Skeletal muscle tissue (tissue), 4 donors: ENCODE data around the gene ASIC2. TPM values are rescaled to one million over a fixed set of nuclear protein-coding genes. Genes with fewer than 3 reads are reported as not detected.

Experiments used
- H3K27ac ChIP-seq: one replicate; pipeline ENCODE4 v1.7.0; 2013; ENCODE audit warnings: mild to moderate bottlenecking, low read depth, low read length, inconsistent platforms
- H3K27me3 ChIP-seq, 3 donors: one replicate each; pipeline ENCODE4 v1.7.0; 2013; ENCODE audit warnings: low read length in 3 of 3; ENCODE audit not compliant: control insufficient read depth in 3 of 3, insufficient read depth in 3 of 3
- H3K36me3 ChIP-seq, 3 donors: one replicate each; pipeline ENCODE4 v1.7.0; 2013; ENCODE audit warnings: low read length in 3 of 3; ENCODE audit not compliant: control insufficient read depth in 3 of 3, insufficient read depth in 3 of 3
- H3K4me1 ChIP-seq, 3 donors: one replicate each; pipeline ENCODE4 v1.7.0; 2013; ENCODE audit warnings: low read length in 3 of 3, mild to moderate bottlenecking in 3 of 3; ENCODE audit not compliant: control insufficient read depth in 3 of 3, insufficient read depth in 3 of 3
- H3K4me3 ChIP-seq, 3 donors: one replicate each; pipeline ENCODE4 v1.7.0; 2013; ENCODE audit warnings: low read length in 3 of 3
- H3K9ac ChIP-seq, 3 donors: one replicate each; pipeline ENCODE4 v1.7.0; 2013; ENCODE audit warnings: low read length in 3 of 3, mild to moderate bottlenecking in 3 of 3, moderate library complexity in 2 of 3, low read depth in 1 of 3
- H3K9me3 ChIP-seq, 3 donors: one replicate each; pipeline ENCODE4 v1.7.0; 2013; ENCODE audit warnings: low read length in 3 of 3; ENCODE audit not compliant: control insufficient read depth in 3 of 3
- total RNA-seq: library from RNA; depleted of rRNA; stranded (reverse); fragments of >200 nt; gene quantifications from one replicate; pipeline ENCODE4 v1.2.3, GENCODE V29; 2014
- donor health status: Osteomylitis.

ASIC2 gene
- total RNA-seq, 1 donor from 2014 or later = not detected

- H3K4me3 ChIP-seq = no peak overlapping the region
- no peaks in the 10 kb centered on the region for H3K36me3 ChIP-seq
- peaks cover 0 to 36% (median 16%) of the 10 kb centered on the region in 3 donors for H3K27me3 ChIP-seq
- no peaks in the 10 kb centered on the region for H3K9me3 ChIP-seq
- no peak overlapping the region for H3K27ac ChIP-seq
- no peaks in the 10 kb centered on the region for H3K4me1 ChIP-seq
- H3K9ac ChIP-seq = no peak overlapping the region
These were observed 277.3 kb downstream of the ASIC2 start for GRCh38 chr17:33015716-33016346.

- no peaks in the 10 kb centered on the region for H3K36me3 ChIP-seq
- no peaks in the 10 kb centered on the region for H3K9me3 ChIP-seq
- H3K27me3 ChIP-seq = peaks cover 0 to 29% (median 16%) of the 10 kb centered on the region in 3 donors
These were observed 278.3 kb downstream of the ASIC2 start for GRCh38 chr17:33014751-33015150.

GRCh38 chr17:33013596-33014375 is 279.3 kb downstream of the ASIC2 start:
- Histone ChIP-seq H3K9me3 (no peaks in the 10 kb centered on the region), H3K36me3 (no peaks in the 10 kb centered on the region), H3K4me1 (no peaks in the 10 kb centered on the region), H3K4me3 (no peak overlapping the region), H3K27me3 (peaks cover 0 to 37% (median 14%) of the 10 kb centered on the region in 3 donors), H3K27ac (no peak overlapping the region), H3K9ac (no peak overlapping the region)

More at GRCh38 chr17:33014751-33015150, 278.3 kb downstream of the ASIC2 start:
- Histone ChIP-seq H3K4me1 (no peaks in the 10 kb centered on the region), H3K4me3 (no peak overlapping the region), H3K9ac (no peak overlapping the region), H3K27ac (no peak overlapping the region)

GRCh38 chr17:33012522-33013033 is 280.5 kb downstream of the ASIC2 start:
- no peak overlapping the region for H3K4me3 ChIP-seq
- no peak overlapping the region for H3K9ac ChIP-seq
- H3K27me3 ChIP-seq = peaks cover 0 to 38% (median 9%) of the 10 kb centered on the region in 3 donors

GRCh38 chr17:33009636-33010035 is 283.5 kb downstream of the ASIC2 start:
- Histone ChIP-seq H3K27ac (no peak overlapping the region), H3K4me1 (no peaks in the 10 kb centered on the region), H3K9me3 (no peaks in the 10 kb centered on the region), H3K4me3 (no peak overlapping the region), H3K9ac (no peak overlapping the region), H3K36me3 (no peaks in the 10 kb centered on the region), H3K27me3 (peaks cover 0 to 31% (median 11%) of the 10 kb centered on the region in 3 donors)

More at GRCh38 chr17:33012522-33013033, 280.5 kb downstream of the ASIC2 start:
- Histone ChIP-seq H3K4me1 (no peaks in the 10 kb centered on the region), H3K27ac (no peak overlapping the region), H3K9me3 (no peaks in the 10 kb centered on the region), H3K36me3 (no peaks in the 10 kb centered on the region)

GRCh38 chr17:33007186-33007585 is 285.9 kb downstream of the ASIC2 start:
- Histone ChIP-seq H3K27me3 (peaks cover 0 to 22% (median 8%) of the 10 kb centered on the region in 3 donors), H3K9me3 (no peaks in the 10 kb centered on the region), H3K9ac (no peak overlapping the region), H3K36me3 (no peaks in the 10 kb centered on the region), H3K27ac (no peak overlapping the region), H3K4me3 (no peak overlapping the region), H3K4me1 (no peaks in the 10 kb centered on the region)

- no peaks in the 10 kb centered on the region for H3K9me3 ChIP-seq
- peaks cover 0 to 7% (median 4%) of the 10 kb centered on the region in 3 donors for H3K4me1 ChIP-seq
- H3K36me3 ChIP-seq = no peaks in the 10 kb centered on the region
- H3K27me3 ChIP-seq = peaks cover 0 to 22% (median 19%) of the 10 kb centered on the region in 3 donors
- no peak overlapping the region for H3K27ac ChIP-seq
- no peak overlapping the region for H3K9ac ChIP-seq
- no peak overlapping the region for H3K4me3 ChIP-seq
These were observed 290.8 kb downstream of the ASIC2 start for GRCh38 chr17:33002246-33002645.

GRCh38 chr17:32998887-32999228 is 294.2 kb downstream of the ASIC2 start:
- peaks cover 7 to 27% (median 27%) of the 10 kb centered on the region in 3 donors for H3K27me3 ChIP-seq
- H3K4me3 ChIP-seq = no peak overlapping the region
- peaks cover 0 to 7% (median 4%) of the 10 kb centered on the region in 3 donors for H3K4me1 ChIP-seq
- H3K27ac ChIP-seq = no peak overlapping the region
- H3K9ac ChIP-seq = no peak overlapping the region
- H3K9me3 ChIP-seq = no peaks in the 10 kb centered on the region
- H3K36me3 ChIP-seq = no peaks in the 10 kb centered on the region

GRCh38 chr17:32998111-32998886 is 294.8 kb downstream of the ASIC2 start:
- Histone ChIP-seq H3K4me1 (peaks cover 0 to 7% (median 4%) of the 10 kb centered on the region in 3 donors), H3K4me3 (no peak overlapping the region), H3K9me3 (no peaks in the 10 kb centered on the region), H3K27ac (no peak overlapping the region), H3K9ac (no peak overlapping the region), H3K27me3 (peaks cover 7 to 28% (median 27%) of the 10 kb centered on the region in 3 donors), H3K36me3 (no peaks in the 10 kb centered on the region)
